HG03457 (cell line): ENCODE results near the gene SLC12A5.

Experiments
- ATAC-seq: cut with Tn5 transposase; IDR thresholded peaks from one replicate; pipeline ENCODE4 v1.9.1; 2021; ENCODE audit warnings: moderate number of reproducible peaks; ENCODE audit not compliant: unreplicated experiment

The SLC12A5 gene

DNA sequence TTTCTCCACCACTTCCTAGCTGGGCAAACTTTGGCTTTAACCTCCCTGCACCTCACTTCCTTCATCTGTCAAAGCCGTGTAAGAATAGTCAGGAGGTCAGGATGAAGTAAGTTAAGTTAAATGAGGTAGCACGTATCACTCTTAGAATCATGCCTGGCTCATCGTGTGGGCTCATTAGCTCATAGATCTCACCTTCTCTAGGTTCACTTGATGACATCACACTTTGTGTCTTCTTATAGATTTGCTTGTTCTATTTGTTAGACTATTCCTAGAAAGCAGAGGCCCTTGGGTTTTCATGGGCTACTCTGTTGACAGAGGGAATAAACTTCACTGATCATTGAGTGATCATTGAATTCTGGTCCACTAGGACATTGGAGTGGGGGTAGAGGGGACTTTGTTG is 72.9 kb downstream of the SLC12A5 start:
- no peak for ATAC-seq

DNA sequence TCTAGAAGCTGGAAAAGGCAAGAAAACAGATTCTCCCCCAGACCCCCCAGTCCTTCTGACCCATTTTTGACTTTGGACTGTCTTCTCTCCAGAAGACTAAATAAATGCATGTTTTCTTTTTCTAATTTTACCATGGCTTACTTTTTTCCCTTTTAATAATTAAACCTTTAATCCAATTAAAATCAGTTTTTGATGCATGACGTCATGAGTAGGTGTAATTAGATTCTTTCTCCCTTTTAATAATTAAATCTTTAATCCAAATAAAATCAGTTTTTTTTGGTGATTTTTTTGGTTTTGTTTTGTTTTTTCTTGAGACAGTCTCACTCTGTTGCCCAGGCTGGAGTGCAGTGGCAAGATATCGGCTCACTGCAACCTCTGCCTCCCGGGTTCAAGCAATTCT is 73.9 kb downstream of the SLC12A5 start:
- no peak for ATAC-seq

GRCh38 chr20:46104262-46104661 is 75.2 kb downstream of the SLC12A5 start:
- ATAC-seq, result no peak

- no peak for ATAC-seq
Observed at GRCh38 chr20:46107061-46107460, 78.0 kb downstream of the SLC12A5 start.

DNA sequence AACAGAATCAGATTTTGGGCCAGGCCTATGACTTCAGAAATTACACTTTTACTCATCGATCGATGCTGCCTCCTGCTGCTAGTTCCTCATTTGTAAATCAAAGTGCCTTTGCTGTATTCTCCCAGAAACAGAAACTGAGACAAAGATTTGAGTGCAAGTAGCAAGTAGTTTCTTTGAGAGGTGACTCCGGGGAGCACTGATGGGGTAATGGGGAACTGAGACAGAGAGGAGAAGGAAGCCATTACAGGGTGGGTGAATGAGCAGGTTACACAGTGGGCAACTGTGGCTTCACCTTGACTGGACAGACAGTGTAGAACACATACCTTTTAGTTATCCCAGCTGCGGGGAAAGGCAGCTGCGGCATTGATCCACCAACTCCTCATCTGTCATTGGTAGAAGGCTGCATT is 79.4 kb downstream of the SLC12A5 start:
- ATAC-seq, result peak; percentile 58

DNA sequence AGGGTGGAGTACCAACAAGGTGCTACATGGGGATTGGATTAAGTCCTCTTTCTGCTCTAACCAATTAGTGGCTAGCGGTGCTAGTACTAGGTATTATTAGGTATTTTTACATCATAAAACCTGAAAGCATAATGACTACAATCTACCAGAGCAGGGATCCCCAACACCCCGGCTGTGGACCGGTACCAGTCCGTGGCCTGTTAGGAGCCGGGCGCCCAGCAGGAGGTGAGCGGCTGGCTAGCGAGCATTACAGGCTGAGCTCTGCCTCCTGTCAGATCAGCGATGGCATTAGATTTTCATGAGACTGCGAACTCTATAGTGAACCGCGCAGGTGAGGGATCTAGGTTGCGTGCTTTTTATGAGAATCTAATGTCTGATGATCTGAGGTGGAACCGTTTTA is 80.0 kb downstream of the SLC12A5 start:
- no peak for ATAC-seq
